Measurements from ENCODE around the gene GPR3. TPM values are rescaled to one million over a fixed set of nuclear protein-coding genes. Genes with fewer than 3 reads are reported as not detected.

GPR3 gene
- total RNA-seq, 1 donor from 2014 or later, result not detected

DNA sequence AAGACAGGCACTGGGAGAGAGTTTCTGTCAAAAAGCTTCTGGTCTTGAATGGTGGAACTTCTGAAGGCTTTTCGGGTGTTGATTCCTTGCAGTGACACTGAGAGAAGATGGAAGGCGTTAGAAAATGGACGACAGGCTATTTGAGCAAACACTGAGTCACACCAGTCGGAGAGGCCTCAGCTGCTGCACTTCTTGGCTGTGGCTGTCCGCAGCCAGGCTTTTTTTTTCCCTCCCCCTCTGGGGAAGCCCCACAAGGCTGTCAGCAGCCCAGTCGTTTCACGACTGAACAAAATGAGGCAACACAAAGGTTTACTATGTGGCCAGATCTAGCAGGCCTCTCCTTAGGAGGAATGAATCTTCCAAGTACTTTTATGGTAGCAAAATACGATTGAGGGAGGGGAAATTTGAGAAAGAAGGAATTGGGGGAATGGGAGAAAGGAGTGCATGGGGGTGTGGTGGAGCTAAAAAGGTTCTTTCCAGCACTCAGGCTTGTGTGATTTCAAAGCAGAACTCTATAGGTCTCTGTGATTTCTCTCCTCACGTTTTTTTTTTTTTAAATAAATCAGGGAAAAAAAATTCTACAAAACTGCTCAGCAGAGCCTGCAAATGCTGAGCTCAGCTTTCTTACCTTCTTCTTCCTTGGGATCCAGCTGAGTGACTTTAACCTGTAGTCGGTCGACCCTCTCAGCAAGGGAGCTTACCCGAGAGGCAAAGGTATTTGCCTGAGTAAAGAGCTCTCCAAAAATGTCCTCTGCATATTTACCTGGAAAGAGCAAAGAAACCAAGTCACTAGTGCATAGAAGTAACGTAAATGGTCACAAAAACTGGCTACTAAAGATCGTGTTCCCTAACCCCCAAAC is 26.1 kb downstream of the GPR3 start:
- FAIRE-seq (no peak), DNase-seq (ENCODE audit: low read depth) (peak; percentile 92)
- H3K4me3 ChIP-seq (ENCODE audit: low read depth, low read length), result no peak overlapping the region
- TF ChIP-seq CTCF (IDR thresholded peaks at IDR 0.05; ENCODE audit: insufficient read depth, low read length, severe bottlenecking), result no peak
- H3K27me3 ChIP-seq (ENCODE audit: control insufficient read depth, insufficient read depth, low read length), result no peaks in the 10 kb centered on the region
- H3K36me3 ChIP-seq (ENCODE audit: control insufficient read depth, insufficient read depth, low read length), result peaks cover 22% of the 10 kb centered on the region

DNA sequence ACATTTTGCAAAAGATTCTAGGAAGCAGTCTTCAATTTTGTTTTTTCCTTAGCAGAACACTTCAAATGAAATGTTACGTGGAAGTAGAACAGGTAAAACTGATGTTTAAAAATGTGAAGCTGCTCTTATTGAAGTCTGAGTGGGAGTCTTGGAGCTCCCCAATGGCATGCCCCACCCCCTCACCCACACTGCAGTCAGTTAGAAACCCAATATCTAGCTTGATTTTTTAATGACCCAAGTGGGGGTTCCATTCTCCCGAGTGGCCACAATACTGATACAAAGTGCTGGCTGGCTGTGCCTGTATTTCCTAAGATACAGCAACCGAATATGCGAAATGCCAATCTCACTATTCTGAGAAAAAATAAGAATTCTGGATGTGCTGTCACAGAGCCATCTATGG is 31.3 kb downstream of the GPR3 start:
- H3K36me3 ChIP-seq (ENCODE audit: control insufficient read depth, insufficient read depth, low read length), result peaks cover 16% of the 10 kb centered on the region
- no peak for FAIRE-seq
- no peak for TF ChIP-seq CTCF (IDR thresholded peaks at IDR 0.05; ENCODE audit: insufficient read depth, low read length, severe bottlenecking)
- H3K27me3 ChIP-seq (ENCODE audit: control insufficient read depth, insufficient read depth, low read length), result no peaks in the 10 kb centered on the region
- no peak overlapping the region for H3K4me3 ChIP-seq (ENCODE audit: low read depth, low read length)
- no peak for DNase-seq (ENCODE audit: low read depth)

GRCh38 chr1:27427329-27427728 is 34.9 kb downstream of the GPR3 start:
- peaks cover 17% of the 10 kb centered on the region for H3K36me3 ChIP-seq (ENCODE audit: control insufficient read depth, insufficient read depth, low read length)
- DNase-seq (ENCODE audit: low read depth), result no peak
- FAIRE-seq, result no peak

GRCh38 chr1:27427816-27428315 is 35.4 kb downstream of the GPR3 start:
- H3K36me3 ChIP-seq (ENCODE audit: control insufficient read depth, insufficient read depth, low read length), result peaks cover 17% of the 10 kb centered on the region
- no peaks in the 10 kb centered on the region for H3K27me3 ChIP-seq (ENCODE audit: control insufficient read depth, insufficient read depth, low read length)
- DNase-seq (ENCODE audit: low read depth) (no peak), FAIRE-seq (no peak)
- H3K4me3 ChIP-seq (ENCODE audit: low read depth, low read length), result no peak overlapping the region
- TF ChIP-seq CTCF (IDR thresholded peaks at IDR 0.05; ENCODE audit: insufficient read depth, low read length, severe bottlenecking), result no peak

More at GRCh38 chr1:27427329-27427728, 34.9 kb downstream of the GPR3 start:
- TF ChIP-seq CTCF (IDR thresholded peaks at IDR 0.05; ENCODE audit: insufficient read depth, low read length, severe bottlenecking), result no peak
- Histone ChIP-seq H3K4me3 (ENCODE audit: low read depth, low read length) (no peak overlapping the region), H3K27me3 (ENCODE audit: control insufficient read depth, insufficient read depth, low read length) (no peaks in the 10 kb centered on the region)

DNA sequence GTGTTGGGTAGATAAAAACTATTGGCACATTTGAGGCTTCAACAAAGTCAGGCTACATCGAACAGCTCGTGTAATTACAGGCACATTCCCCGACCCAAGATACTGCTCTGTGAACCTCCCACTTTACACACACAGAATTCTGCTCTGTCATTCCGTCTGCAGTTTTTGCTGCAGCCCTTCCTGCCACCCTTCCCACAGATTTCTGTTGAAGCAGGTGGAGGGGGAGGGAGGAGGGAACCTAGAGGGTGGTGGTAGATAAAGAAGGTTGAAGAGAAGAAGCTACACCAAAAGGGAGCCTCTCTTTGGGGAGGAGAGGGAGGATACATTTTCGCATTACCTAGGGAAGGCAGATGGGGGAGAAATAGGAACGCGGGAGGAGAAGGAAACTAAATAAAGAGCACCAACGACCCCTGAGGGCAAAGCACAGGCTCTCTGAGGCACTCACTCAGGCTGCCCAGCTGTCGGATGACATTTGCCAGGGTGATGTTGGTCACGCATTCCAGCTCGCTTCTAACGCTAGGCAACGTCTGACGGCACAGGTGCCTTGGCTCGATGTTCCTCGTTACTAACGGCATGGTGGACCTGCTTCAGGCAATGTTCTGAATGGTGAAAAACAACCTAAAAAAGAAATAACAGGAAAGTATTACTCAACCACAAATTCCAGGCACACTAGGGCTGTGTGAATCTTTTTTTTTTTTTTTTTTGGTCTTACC is 36.0 kb downstream of the GPR3 start:
- Histone ChIP-seq H3K27me3 (ENCODE audit: control insufficient read depth, insufficient read depth, low read length) (no peaks in the 10 kb centered on the region), H3K4me3 (ENCODE audit: low read depth, low read length) (no peak overlapping the region), H3K36me3 (ENCODE audit: control insufficient read depth, insufficient read depth, low read length) (peaks cover 17% of the 10 kb centered on the region)
- FAIRE-seq (no peak), DNase-seq (ENCODE audit: low read depth) (no peak)
- no peak for TF ChIP-seq CTCF (IDR thresholded peaks at IDR 0.05; ENCODE audit: insufficient read depth, low read length, severe bottlenecking)
